HCT116 (cell line): Measurements from ENCODE around the gene SP140L. TPM values are rescaled to one million over a fixed set of nuclear protein-coding genes. Genes with fewer than 3 reads are reported as not detected.

Source experiments
- ATAC-seq: fragments of 200-7000 bp; cut with Tn5 transposase; 2 replicates; pipeline ENCODE4 v1.9.1; 2020; ENCODE audit warnings: mild to moderate bottlenecking, moderate library complexity
- BruUV-seq: library from RNA; stranded (reverse); fragments of 400-500 nt; replicated peaks from 2 replicates; lab custom pipeline; 2021; lab: Mats Ljungman, UMichigan
- CTCF ChIA-PET: fragments of 300-600 bp; sonication (Branson Sonifier 250); formaldehyde crosslinking; loops from one replicate; lab custom pipeline; 2021; ENCODE audit warnings: antibody characterized with exemption; lab: Charles Lee
- POLR2A ChIA-PET: fragments of 300-600, 350-600 bp; sonication (Branson Sonifier 250); formaldehyde crosslinking; loops from one replicate; lab custom pipeline; 2021; ENCODE audit warnings: antibody characterized with exemption; lab: Charles Lee
- RAD21 ChIA-PET, 2 experiments: fragments of 300-600 bp; sonication (Branson Sonifier 250); formaldehyde crosslinking; loops; one replicate each; lab custom pipeline; 2023; ENCODE audit warnings: low total read pairs in 2 of 2; ENCODE audit not compliant: uncharacterized antibody in 2 of 2, unreplicated experiment in 2 of 2, low non-redundant PET in 1 of 2; lab: Charles Lee
- DNase-seq: peaks from one replicate; pipeline ENCODE4 v3.0.0-alpha.2; 2010; ENCODE audit warnings: low read depth, low spot score
- H2AFZ ChIP-seq: fragments of 200-600 bp; shearing (Covaris generic), sonication (generic); 2 replicates; pipeline ENCODE4 v1.6.1; 2017; ENCODE audit warnings: low read depth, mixed run types, mixed read lengths, antibody characterized with exemption, low read length; ENCODE audit not compliant: poor library complexity, severe bottlenecking
- H3K27ac ChIP-seq: 2 replicates; pipeline ENCODE4 v1.5.1; 2012; ENCODE audit warnings: low read depth, low read length
- H3K27me3 ChIP-seq: fragments of 200-600 bp; sonication (generic); 2 replicates; pipeline ENCODE4 v1.6.1; 2016; ENCODE audit warnings: mixed run types, low read length, mixed read lengths; ENCODE audit not compliant: insufficient read depth
- H3K36me3 ChIP-seq, 2 experiments: fragments of 200-500 bp in 1 of 2; fragments of 200-600 bp in 1 of 2; sonication (Bioruptor generic) in 1 of 2; sonication (generic) in 1 of 2; 2 replicates each; pipeline versions ENCODE4 v1.5.1 to v1.6.1; 2014 to 2016; ENCODE audit warnings: low read length in 2 of 2, inconsistent platforms in 1 of 2, mixed read lengths in 1 of 2, mixed run types in 1 of 2; ENCODE audit not compliant: insufficient read depth in 2 of 2, control insufficient read depth in 1 of 2
- H3K4me1 ChIP-seq, 2 experiments: fragments of 200-600 bp in 1 of 2; sonication (generic) in 1 of 2; 2 replicates each; pipeline versions ENCODE4 v1.5.1 to v1.6.1; 2012 to 2017; ENCODE audit warnings: low read length in 2 of 2, inconsistent platforms in 1 of 2, mild to moderate bottlenecking in 1 of 2, mixed read lengths in 1 of 2, mixed run types in 1 of 2, moderate library complexity in 1 of 2; ENCODE audit not compliant: insufficient read depth in 2 of 2, control insufficient read depth in 1 of 2
- H3K4me2 ChIP-seq: fragments of 200-600 bp; sonication (generic); 2 replicates; pipeline ENCODE4 v1.6.1; 2017; ENCODE audit warnings: mixed run types, low read length, mixed read lengths
- H3K4me3 ChIP-seq, 2 experiments: fragments of 200-600 bp in 1 of 2; sonication (generic) in 1 of 2; replicated peaks in 1 of 2; 2 replicates each; pipeline ENCODE4 v1.5.1; 2011 to 2016; ENCODE audit warnings: low read length in 2 of 2, control low read depth in 1 of 2, low read depth in 1 of 2, mild to moderate bottlenecking in 1 of 2, mixed read lengths in 1 of 2, mixed run types in 1 of 2
- H3K79me2 ChIP-seq: fragments of 200-600 bp; sonication (generic); 2 replicates; pipeline ENCODE4 v1.6.1; 2017; ENCODE audit warnings: mild to moderate bottlenecking, mixed run types, low read length, moderate library complexity, mixed read lengths; ENCODE audit not compliant: insufficient read depth
- H3K9ac ChIP-seq: fragments of 200-600 bp; sonication (generic); 2 replicates; pipeline ENCODE4 v1.6.1; 2016; ENCODE audit warnings: low read length, mixed read lengths
- H3K9me2 ChIP-seq: fragments of 200-600 bp; sonication (generic), shearing (Covaris generic); 2 replicates; pipeline ENCODE4 v1.6.1; 2017; ENCODE audit warnings: mixed run types, mild to moderate bottlenecking, moderate library complexity; ENCODE audit not compliant: insufficient read depth
- H3K9me3 ChIP-seq, 2 experiments: fragments of 200-500 bp in 1 of 2; fragments of 200-600 bp in 1 of 2; sonication (Bioruptor generic) in 1 of 2; sonication (generic) in 1 of 2; 2 replicates each; pipeline ENCODE4 v1.6.1; 2014 to 2017; ENCODE audit warnings: low read length in 2 of 2, mixed read lengths in 2 of 2, inconsistent platforms in 1 of 2, low read depth in 1 of 2, mild to moderate bottlenecking in 1 of 2, mixed run types in 1 of 2, moderate library complexity in 1 of 2; ENCODE audit not compliant: control insufficient read depth in 1 of 2, insufficient read depth in 1 of 2
- H4K20me1 ChIP-seq: fragments of 200-600 bp; sonication (generic), shearing (Covaris generic); 2 replicates; pipeline ENCODE4 v1.6.1; 2017; ENCODE audit warnings: mixed run types, mild to moderate bottlenecking, moderate library complexity; ENCODE audit not compliant: insufficient read depth
- CBX3 ChIP-seq: IDR thresholded peaks from 2 replicates; pipeline ENCODE4 v1.6.1; 2012; ENCODE audit warnings: low read depth
- CEBPB ChIP-seq: IDR thresholded peaks from 2 replicates; pipeline ENCODE4 v1.6.1; 2012; ENCODE audit warnings: low read depth
- EGR1 ChIP-seq: IDR thresholded peaks from 2 replicates; pipeline ENCODE4 v1.6.1; 2012; ENCODE audit warnings: low read depth
- ELF1 ChIP-seq: IDR thresholded peaks from 2 replicates; pipeline ENCODE4 v1.6.1; 2012; ENCODE audit warnings: low read depth, borderline replicate concordance
- EZH2 ChIP-seq: fragments of 200-600 bp; sonication (generic); IDR thresholded peaks from 2 replicates; pipeline ENCODE4 v1.6.1; 2017; ENCODE audit warnings: antibody characterized with exemption, mixed run types
- EZH2phosphoT487 ChIP-seq: fragments of 200-600 bp; IDR thresholded peaks from 2 replicates; pipeline ENCODE4 v1.6.1; 2018; ENCODE audit warnings: antibody characterized with exemption, borderline replicate concordance
- FOSL1 ChIP-seq: IDR thresholded peaks from 2 replicates; pipeline ENCODE4 v1.6.1; 2012; ENCODE audit warnings: low read depth
- POLR2A ChIP-seq: IDR thresholded peaks from 2 replicates; pipeline ENCODE4 v1.7.0; 2011; ENCODE audit warnings: borderline replicate concordance; ENCODE audit not compliant: insufficient read depth, insufficient read length; ENCODE audit errors: extremely low read depth
- POLR2AphosphoS5 ChIP-seq: IDR thresholded peaks from 2 replicates; pipeline ENCODE4 v1.6.1; 2011; ENCODE audit warnings: mild to moderate bottlenecking, low read depth, low read length, moderate library complexity
- RAD21 ChIP-seq: IDR thresholded peaks from 2 replicates; pipeline ENCODE4 v1.6.1; 2012; ENCODE audit warnings: low read depth, mild to moderate bottlenecking
- SP1 ChIP-seq: IDR thresholded peaks from 2 replicates; pipeline ENCODE4 v1.6.1; 2012; ENCODE audit warnings: low read depth
- SRF ChIP-seq: IDR thresholded peaks from 2 replicates; pipeline ENCODE4 v1.6.1; 2012; ENCODE audit warnings: low read depth
- TCF7L2 ChIP-seq: IDR thresholded peaks from 2 replicates; pipeline ENCODE4 v1.7.0; 2011; ENCODE audit warnings: borderline replicate concordance, inconsistent platforms; ENCODE audit not compliant: insufficient read depth, insufficient read length; ENCODE audit errors: extremely low read depth
- YY1 ChIP-seq: IDR thresholded peaks from 2 replicates; pipeline ENCODE4 v1.6.1; 2011; ENCODE audit warnings: low read length, low read depth, moderate library complexity, mild to moderate bottlenecking; ENCODE audit not compliant: insufficient replicate concordance; ENCODE audit errors: extremely low read depth
- ZFX ChIP-seq: fragments of 450-650 bp; IDR thresholded peaks from 2 replicates; pipeline ENCODE4 v1.6.1; 2017
- ZNF274 ChIP-seq: fragments of 200-500 bp; sonication (Bioruptor generic); IDR thresholded peaks from 2 replicates; pipeline ENCODE4 v1.6.1; 2014; ENCODE audit warnings: mild to moderate bottlenecking, low read depth, low read length, inconsistent platforms
- intact Hi-C: fragments of 100-400 bp; cut with micrococcal nuclease; formaldehyde crosslinking; loops from 2 replicates; pipeline ENCODE4 v1.10.0; 2022
- total RNA-seq: library from RNA; stranded (reverse); gene quantifications from one replicate; pipeline ENCODE4 v1.2.1, GENCODE V29; 2021; ENCODE audit not compliant: unreplicated experiment
- TF ChIP-seq, protein P1 (sequence below): IDR thresholded peaks from 2 replicates; pipeline ENCODE4 v1.6.1; 2012
- TF ChIP-seq, protein P2 (sequence below): IDR thresholded peaks from 2 replicates; pipeline ENCODE4 v1.6.1; 2011; ENCODE audit warnings: mild to moderate bottlenecking, low read length, moderate library complexity; ENCODE audit not compliant: insufficient replicate concordance; ENCODE audit errors: extremely low read depth
- TF ChIP-seq, protein P3 (sequence below): IDR thresholded peaks from 2 replicates; pipeline ENCODE4 v1.6.1; 2012; ENCODE audit warnings: low read depth
- TF ChIP-seq, protein P4 (sequence below): IDR thresholded peaks from 2 replicates; pipeline ENCODE4 v1.6.1; 2012

SP140L gene
- total RNA-seq, 1 experiment from 2014 or later: 28.9 TPM

DNA sequence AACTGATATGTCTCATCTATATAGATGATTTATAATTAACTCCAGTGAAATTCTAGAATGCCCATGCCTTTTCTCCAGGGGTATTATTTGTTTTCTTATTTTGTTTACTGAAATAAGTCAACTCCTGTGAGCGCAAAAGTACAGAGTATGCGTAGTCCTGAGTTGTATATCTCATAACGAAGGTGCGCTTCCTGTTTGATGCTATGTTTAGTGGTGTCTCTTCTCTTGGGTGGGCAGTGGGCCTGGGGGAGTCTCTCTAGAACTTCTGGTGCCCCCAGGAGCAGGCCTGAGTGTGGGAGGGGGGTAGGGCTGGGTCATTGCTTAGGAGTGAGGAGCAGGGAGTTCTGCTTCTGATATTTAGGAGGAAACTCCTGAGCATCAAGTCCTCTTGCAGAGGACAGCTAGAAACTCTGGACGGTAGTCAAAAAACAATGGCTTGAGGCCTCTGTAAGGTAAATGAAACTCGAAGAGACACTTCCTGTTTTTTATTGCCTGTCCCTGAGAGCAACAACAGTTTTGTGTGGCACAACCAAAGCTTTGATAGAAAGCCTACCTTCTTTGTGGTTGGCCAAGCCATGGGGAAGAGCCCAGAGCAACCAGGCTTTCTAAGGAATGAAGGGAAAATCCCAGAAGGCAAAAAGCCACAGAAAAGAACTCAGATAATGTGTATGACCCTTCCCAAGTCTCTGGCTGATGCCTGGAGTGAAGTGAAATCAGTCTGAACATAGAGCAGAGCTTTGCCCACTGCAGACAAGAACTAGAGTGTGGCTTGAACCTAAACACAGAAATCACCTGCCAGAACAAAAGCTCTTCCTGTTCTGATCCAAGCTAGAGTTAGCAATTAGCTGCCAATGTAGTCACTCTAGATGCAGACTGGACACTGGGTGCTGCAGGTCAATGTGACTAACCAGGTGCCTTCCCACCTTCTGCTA, 8.5 kb upstream of the SP140L start:
- ChIA-PET CTCF (no interaction called here), POLR2A (no interaction called here), RAD21 (no interaction called here)
- Histone ChIP-seq H3K27ac (no peak overlapping the region), H3K9me3 (no peaks in the 10 kb centered on the region), H3K4me2 (no peak overlapping the region), H4K20me1 (no peaks in the 10 kb centered on the region), H3K9me2 (no peaks in the 10 kb centered on the region), H2AFZ (no peak overlapping the region), H3K27me3 (no peaks in the 10 kb centered on the region), H3K36me3 (no peaks in the 10 kb centered on the region), H3K79me2 (no peaks in the 10 kb centered on the region), H3K4me3 (no peak overlapping the region), H3K4me1 (peaks cover 0 to 5% of the 10 kb centered on the region in 2 experiments; a peak in 3 of 4 replicates), H3K9ac (no peak overlapping the region)
- TF ChIP-seq ELF1 (no peak), RAD21 (no peak), POLR2AphosphoS5 (no peak), FOSL1 (no peak), SP1 (no peak), ZFX (no peak), EZH2 (no peak), CBX3 (no peak), EGR1 (no peak), EZH2phosphoT487 (no peak), POLR2A (no peak), SRF (no peak), YY1 (no peak), ZNF274 (no peak), CEBPB (no peak), TCF7L2 (no peak)
- TF ChIP-seq, protein P1, sequence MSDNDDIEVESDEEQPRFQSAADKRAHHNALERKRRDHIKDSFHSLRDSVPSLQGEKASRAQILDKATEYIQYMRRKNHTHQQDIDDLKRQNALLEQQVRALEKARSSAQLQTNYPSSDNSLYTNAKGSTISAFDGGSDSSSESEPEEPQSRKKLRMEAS: no peak
- TF ChIP-seq, protein P2, sequence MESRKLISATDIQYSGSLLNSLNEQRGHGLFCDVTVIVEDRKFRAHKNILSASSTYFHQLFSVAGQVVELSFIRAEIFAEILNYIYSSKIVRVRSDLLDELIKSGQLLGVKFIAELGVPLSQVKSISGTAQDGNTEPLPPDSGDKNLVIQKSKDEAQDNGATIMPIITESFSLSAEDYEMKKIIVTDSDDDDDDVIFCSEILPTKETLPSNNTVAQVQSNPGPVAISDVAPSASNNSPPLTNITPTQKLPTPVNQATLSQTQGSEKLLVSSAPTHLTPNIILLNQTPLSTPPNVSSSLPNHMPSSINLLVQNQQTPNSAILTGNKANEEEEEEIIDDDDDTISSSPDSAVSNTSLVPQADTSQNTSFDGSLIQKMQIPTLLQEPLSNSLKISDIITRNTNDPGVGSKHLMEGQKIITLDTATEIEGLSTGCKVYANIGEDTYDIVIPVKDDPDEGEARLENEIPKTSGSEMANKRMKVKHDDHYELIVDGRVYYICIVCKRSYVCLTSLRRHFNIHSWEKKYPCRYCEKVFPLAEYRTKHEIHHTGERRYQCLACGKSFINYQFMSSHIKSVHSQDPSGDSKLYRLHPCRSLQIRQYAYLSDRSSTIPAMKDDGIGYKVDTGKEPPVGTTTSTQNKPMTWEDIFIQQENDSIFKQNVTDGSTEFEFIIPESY: no peak
- TF ChIP-seq, protein P3, sequence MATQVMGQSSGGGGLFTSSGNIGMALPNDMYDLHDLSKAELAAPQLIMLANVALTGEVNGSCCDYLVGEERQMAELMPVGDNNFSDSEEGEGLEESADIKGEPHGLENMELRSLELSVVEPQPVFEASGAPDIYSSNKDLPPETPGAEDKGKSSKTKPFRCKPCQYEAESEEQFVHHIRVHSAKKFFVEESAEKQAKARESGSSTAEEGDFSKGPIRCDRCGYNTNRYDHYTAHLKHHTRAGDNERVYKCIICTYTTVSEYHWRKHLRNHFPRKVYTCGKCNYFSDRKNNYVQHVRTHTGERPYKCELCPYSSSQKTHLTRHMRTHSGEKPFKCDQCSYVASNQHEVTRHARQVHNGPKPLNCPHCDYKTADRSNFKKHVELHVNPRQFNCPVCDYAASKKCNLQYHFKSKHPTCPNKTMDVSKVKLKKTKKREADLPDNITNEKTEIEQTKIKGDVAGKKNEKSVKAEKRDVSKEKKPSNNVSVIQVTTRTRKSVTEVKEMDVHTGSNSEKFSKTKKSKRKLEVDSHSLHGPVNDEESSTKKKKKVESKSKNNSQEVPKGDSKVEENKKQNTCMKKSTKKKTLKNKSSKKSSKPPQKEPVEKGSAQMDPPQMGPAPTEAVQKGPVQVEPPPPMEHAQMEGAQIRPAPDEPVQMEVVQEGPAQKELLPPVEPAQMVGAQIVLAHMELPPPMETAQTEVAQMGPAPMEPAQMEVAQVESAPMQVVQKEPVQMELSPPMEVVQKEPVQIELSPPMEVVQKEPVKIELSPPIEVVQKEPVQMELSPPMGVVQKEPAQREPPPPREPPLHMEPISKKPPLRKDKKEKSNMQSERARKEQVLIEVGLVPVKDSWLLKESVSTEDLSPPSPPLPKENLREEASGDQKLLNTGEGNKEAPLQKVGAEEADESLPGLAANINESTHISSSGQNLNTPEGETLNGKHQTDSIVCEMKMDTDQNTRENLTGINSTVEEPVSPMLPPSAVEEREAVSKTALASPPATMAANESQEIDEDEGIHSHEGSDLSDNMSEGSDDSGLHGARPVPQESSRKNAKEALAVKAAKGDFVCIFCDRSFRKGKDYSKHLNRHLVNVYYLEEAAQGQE: no peak
- TF ChIP-seq, protein P4, sequence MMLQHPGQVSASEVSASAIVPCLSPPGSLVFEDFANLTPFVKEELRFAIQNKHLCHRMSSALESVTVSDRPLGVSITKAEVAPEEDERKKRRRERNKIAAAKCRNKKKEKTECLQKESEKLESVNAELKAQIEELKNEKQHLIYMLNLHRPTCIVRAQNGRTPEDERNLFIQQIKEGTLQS: no peak
- intact Hi-C loops: no loop called here
- DNase-seq (no peak), ATAC-seq (no peak)
- BruUV-seq: no TSS peak
